Vagina (tissue), 2 donors: Measurements from ENCODE around the gene PTCH2.

ENCODE experiments used
- CTCF ChIP-seq, 3 experiments: fragments of 450-650 bp in 2 of 3; fragments of 200-600 bp in 1 of 3; sonication (generic) in 1 of 3; IDR thresholded peaks; one replicate each; pipeline ENCODE4 v1.5.1; 2017 to 2019; ENCODE audit warnings: antibody characterized with exemption in 3 of 3, mild to moderate bottlenecking in 2 of 3, moderate library complexity in 2 of 3
- POLR2A ChIP-seq, 2 donors: fragments of 450-650 bp; IDR thresholded peaks; one replicate each; pipeline ENCODE4 v1.6.1; 2017; ENCODE audit warnings: antibody characterized with exemption in 2 of 2, mild to moderate bottlenecking in 2 of 2, moderate library complexity in 2 of 2
- POLR2AphosphoS5 ChIP-seq, 2 donors: sonication (generic); formaldehyde crosslinking; IDR thresholded peaks; one replicate each; pipeline ENCODE4 v1.9.0; 2017; ENCODE audit warnings: antibody characterized with exemption in 2 of 2, mild to moderate bottlenecking in 2 of 2, low read depth in 1 of 2; ENCODE audit not compliant: insufficient read depth in 1 of 2

DNA sequence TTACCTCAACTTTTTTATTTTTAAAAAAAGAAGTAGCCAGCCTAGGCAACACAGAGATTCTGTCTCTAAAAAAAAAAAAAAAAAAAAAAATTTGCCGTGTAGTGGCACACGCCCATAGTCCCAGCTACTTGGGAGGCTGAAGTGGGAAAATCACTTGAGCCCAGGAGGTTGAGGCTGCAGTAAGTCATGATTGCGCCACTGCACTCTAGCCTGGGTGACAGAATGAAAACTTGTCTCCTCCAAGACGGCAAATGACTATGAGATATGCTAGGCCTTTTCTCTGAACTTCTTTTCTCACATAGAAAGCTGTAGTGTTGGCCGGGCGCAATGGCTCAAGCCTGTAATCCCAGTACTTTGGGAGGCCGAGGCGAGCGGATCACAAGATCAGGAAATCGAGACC, 24.7 kb upstream of the PTCH2 start:
- TF ChIP-seq POLR2A (IDR thresholded peaks at IDR 0.05): no peak
- TF ChIP-seq CTCF (IDR thresholded peaks at IDR 0.05): no peak
- TF ChIP-seq POLR2AphosphoS5 (IDR thresholded peaks at IDR 0.05; ENCODE audit: insufficient read depth in 1 of 2, low read depth in 1 of 2): no peak
